Measurements from ENCODE around the gene SSTR5.

DNA sequence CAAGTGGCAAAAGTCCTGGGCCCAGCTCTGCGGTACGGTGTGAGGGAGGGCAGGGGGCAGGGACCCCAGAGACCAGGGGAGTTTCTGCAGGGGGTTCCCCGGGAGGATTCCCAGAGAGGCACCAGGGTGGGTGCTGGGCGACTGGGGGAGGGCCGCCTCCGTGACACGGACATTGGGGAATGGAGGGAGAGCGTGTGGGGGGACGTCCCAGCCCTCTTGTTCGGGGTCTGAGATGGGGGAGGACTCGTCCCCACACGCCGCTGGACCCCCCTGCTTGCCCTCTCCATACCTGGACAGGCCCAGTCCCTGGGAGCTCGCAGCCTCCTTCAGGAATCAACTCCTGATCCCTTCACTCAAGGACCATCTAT lies 49.8 kb downstream of the SSTR5 start:
- TF ChIP-seq, protein P1, sequence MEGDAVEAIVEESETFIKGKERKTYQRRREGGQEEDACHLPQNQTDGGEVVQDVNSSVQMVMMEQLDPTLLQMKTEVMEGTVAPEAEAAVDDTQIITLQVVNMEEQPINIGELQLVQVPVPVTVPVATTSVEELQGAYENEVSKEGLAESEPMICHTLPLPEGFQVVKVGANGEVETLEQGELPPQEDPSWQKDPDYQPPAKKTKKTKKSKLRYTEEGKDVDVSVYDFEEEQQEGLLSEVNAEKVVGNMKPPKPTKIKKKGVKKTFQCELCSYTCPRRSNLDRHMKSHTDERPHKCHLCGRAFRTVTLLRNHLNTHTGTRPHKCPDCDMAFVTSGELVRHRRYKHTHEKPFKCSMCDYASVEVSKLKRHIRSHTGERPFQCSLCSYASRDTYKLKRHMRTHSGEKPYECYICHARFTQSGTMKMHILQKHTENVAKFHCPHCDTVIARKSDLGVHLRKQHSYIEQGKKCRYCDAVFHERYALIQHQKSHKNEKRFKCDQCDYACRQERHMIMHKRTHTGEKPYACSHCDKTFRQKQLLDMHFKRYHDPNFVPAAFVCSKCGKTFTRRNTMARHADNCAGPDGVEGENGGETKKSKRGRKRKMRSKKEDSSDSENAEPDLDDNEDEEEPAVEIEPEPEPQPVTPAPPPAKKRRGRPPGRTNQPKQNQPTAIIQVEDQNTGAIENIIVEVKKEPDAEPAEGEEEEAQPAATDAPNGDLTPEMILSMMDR (IDR thresholded peaks at IDR 0.05), result no peak
- TF ChIP-seq POLR2A (IDR thresholded peaks at IDR 0.05), result no peak
